Activated CD4-positive, alpha-beta memory T cell treated with anti-CD3 and anti-CD28 coated beads, Interleukin-2, amount 10 ng/mL, durations not matched to agents 7 days and 5 days (primary cell): Measurements from ENCODE around the gene EPHA3. TPM values are rescaled to one million over a fixed set of nuclear protein-coding genes. Genes with fewer than 3 reads are reported as not detected.
"Not testable (repeated sequence)": the region's sequence is repeated elsewhere in the genome, so short reads cannot be mapped to it uniquely, and the experiment has no call there.

Experiments
- CTCF ChIA-PET: fragments of 350-600 bp; sonication (Branson Sonifier 250); formaldehyde crosslinking; loops from one replicate; lab custom pipeline; 2021; ENCODE audit warnings: antibody characterized with exemption, inconsistent platforms; lab: Charles Lee
- POLR2A ChIA-PET: fragments of 350-600 bp; sonication (Branson Sonifier 250); formaldehyde crosslinking; loops from one replicate; lab custom pipeline; 2021; ENCODE audit warnings: antibody characterized with exemption; lab: Charles Lee
- DNase-seq: peaks from one replicate; pipeline ENCODE4 v3.0.0-alpha.2; 2020
- H3K27ac Mint-ChIP-seq: one replicate; pipeline ENCODE4 v1.8.0; 2021; ENCODE audit warnings: mild to moderate bottlenecking, mixed read lengths
- H3K27me3 Mint-ChIP-seq: one replicate; pipeline ENCODE4 v1.8.0; 2021; ENCODE audit warnings: mixed read lengths
- H3K36me3 Mint-ChIP-seq: one replicate; pipeline ENCODE4 v1.8.0; 2021; ENCODE audit warnings: low read depth, mixed read lengths
- H3K4me1 Mint-ChIP-seq: one replicate; pipeline ENCODE4 v1.8.0; 2021; ENCODE audit warnings: mixed read lengths
- H3K4me3 Mint-ChIP-seq: one replicate; pipeline ENCODE4 v1.8.0; 2021; ENCODE audit warnings: mild to moderate bottlenecking, mixed read lengths
- H3K9me3 Mint-ChIP-seq: one replicate; pipeline ENCODE4 v1.8.0; 2021; ENCODE audit warnings: mixed read lengths
- total RNA-seq, 2 experiments: library from RNA; stranded (reverse); gene quantifications; one replicate each; pipeline ENCODE4 v1.2.3, GENCODE V29; 2021

The EPHA3 gene
- total RNA-seq, 2 experiments from 2014 or later, result 0.05 TPM; not detected in 1

DNA sequence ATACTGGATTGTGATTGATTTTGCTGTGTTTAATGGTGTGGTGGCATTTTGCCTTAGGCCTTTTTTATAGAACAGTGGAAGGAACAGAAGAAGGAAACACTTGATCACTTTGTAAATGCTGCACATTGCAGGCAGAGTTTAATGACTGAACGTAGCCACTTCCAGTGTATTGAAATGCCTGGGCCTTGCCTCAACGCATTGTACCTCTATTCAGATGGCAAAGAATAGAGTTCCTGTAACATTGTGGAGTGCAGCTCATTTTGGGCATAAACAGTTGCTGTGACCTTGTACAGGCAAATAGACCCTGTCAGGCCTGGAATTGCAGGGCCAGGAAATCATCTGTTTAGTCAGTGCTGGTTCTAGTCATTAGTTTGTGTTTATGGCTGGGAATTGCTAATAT is 225.0 kb downstream of the EPHA3 start:
- Mint-ChIP-seq H3K4me1 (no peaks in the 10 kb centered on the region), H3K36me3 (no peaks in the 10 kb centered on the region), H3K4me3 (no peak overlapping the region), H3K27ac (no peak overlapping the region), H3K9me3 (peaks cover 13% of the 10 kb centered on the region), H3K27me3 (no peaks in the 10 kb centered on the region)
- CTCF ChIA-PET, result no interaction called here
- POLR2A ChIA-PET, result no interaction called here
- no peak for DNase-seq

DNA sequence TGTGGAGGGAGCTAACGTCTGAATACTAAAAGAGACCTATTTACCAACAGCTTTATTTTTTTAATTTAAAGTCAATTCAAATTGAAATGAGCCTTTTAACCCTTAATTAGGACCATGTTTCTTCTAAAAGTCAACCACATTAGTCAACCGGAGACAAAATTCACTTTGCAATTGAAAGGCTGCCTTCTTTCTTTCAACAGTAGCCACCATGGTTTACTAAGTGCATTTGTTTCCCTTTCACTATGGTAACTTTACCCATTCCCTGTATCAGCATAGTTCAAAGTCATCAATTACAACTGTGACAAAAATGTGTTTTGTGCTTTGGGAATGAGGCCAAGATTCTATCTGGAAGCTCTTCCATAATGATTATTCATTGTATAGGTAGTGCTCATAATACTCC is 225.4 kb downstream of the EPHA3 start:
- POLR2A ChIA-PET, result no interaction called here
- no peak for DNase-seq
- H3K27me3 Mint-ChIP-seq, result no peaks in the 10 kb centered on the region
- no peak overlapping the region for H3K27ac Mint-ChIP-seq
- no peaks in the 10 kb centered on the region for H3K4me1 Mint-ChIP-seq
- CTCF ChIA-PET, result no interaction called here
- H3K36me3 Mint-ChIP-seq, result no peaks in the 10 kb centered on the region
- H3K4me3 Mint-ChIP-seq, result no peak overlapping the region
- peaks cover 13% of the 10 kb centered on the region for H3K9me3 Mint-ChIP-seq

- Mint-ChIP-seq H3K4me1 (no peaks in the 10 kb centered on the region), H3K4me3 (no peak overlapping the region), H3K36me3 (no peaks in the 10 kb centered on the region), H3K9me3 (peaks cover 7% of the 10 kb centered on the region), H3K27me3 (no peaks in the 10 kb centered on the region), H3K27ac (no peak overlapping the region)
- no peak for DNase-seq
- ChIA-PET CTCF (no interaction called here), POLR2A (no interaction called here)
Measured at GRCh38 chr3:89335693-89336092, 228.3 kb downstream of the EPHA3 start.

GRCh38 chr3:89340408-89340807 is 233.0 kb downstream of the EPHA3 start:
- DNase-seq, result no peak
- POLR2A ChIA-PET, result no interaction called here
- Mint-ChIP-seq H3K4me1 (no peaks in the 10 kb centered on the region), H3K27ac (no peak overlapping the region), H3K36me3 (no peaks in the 10 kb centered on the region), H3K27me3 (no peaks in the 10 kb centered on the region), H3K9me3 (no peaks in the 10 kb centered on the region), H3K4me3 (no peak overlapping the region)
- CTCF ChIA-PET, result no interaction called here

- CTCF ChIA-PET, result no interaction called here
- POLR2A ChIA-PET, result no interaction called here
- no peak overlapping the region for H3K27ac Mint-ChIP-seq
- no peaks in the 10 kb centered on the region for H3K36me3 Mint-ChIP-seq
- no peaks in the 10 kb centered on the region for H3K9me3 Mint-ChIP-seq
- DNase-seq, result no peak
- H3K27me3 Mint-ChIP-seq, result no peaks in the 10 kb centered on the region
- no peak overlapping the region for H3K4me3 Mint-ChIP-seq
- no peaks in the 10 kb centered on the region for H3K4me1 Mint-ChIP-seq
Measured at GRCh38 chr3:89344076-89344475, 236.7 kb downstream of the EPHA3 start.

GRCh38 chr3:89350935-89351334 is 243.5 kb downstream of the EPHA3 start:
- H3K9me3 Mint-ChIP-seq, CTCF ChIA-PET, DNase-seq, H3K4me1 Mint-ChIP-seq, H3K36me3 Mint-ChIP-seq, POLR2A ChIA-PET, H3K27ac Mint-ChIP-seq, H3K4me3 Mint-ChIP-seq, H3K27me3 Mint-ChIP-seq: not testable (repeated sequence)

GRCh38 chr3:89353465-89353864 is 246.0 kb downstream of the EPHA3 start:
- peaks cover 7% of the 10 kb centered on the region for H3K9me3 Mint-ChIP-seq
- H3K27ac Mint-ChIP-seq, result no peak overlapping the region
- H3K27me3 Mint-ChIP-seq, result no peaks in the 10 kb centered on the region
- H3K4me1 Mint-ChIP-seq, result no peaks in the 10 kb centered on the region
- CTCF ChIA-PET, result no interaction called here
- DNase-seq, result no peak
- H3K4me3 Mint-ChIP-seq, result no peak overlapping the region
- POLR2A ChIA-PET, result no interaction called here
- no peaks in the 10 kb centered on the region for H3K36me3 Mint-ChIP-seq

DNA sequence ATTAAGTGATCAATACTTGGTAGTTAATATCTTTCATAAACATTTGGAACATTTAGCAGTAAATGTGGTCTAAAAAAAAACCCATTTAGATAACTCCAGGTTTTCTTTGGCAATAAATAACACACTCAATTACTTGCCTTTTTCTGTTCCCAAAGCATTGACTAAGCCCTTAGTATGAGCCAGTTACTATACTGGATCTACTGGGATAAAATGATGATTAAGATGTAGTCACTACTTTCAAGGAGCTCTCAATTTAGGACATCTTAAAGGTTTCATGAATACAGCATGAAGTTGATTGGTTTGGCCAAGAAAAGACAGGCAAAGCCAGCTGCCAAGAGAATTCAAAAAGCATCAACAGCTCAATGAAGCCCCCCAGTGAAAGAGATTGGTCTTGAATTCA is 250.9 kb downstream of the EPHA3 start:
- Mint-ChIP-seq H3K27ac (no peak overlapping the region), H3K4me3 (no peak overlapping the region), H3K36me3 (no peaks in the 10 kb centered on the region), H3K27me3 (no peaks in the 10 kb centered on the region), H3K9me3 (peaks cover 5% of the 10 kb centered on the region), H3K4me1 (no peaks in the 10 kb centered on the region)
- ChIA-PET CTCF (no interaction called here), POLR2A (no interaction called here)
- no peak for DNase-seq

DNA sequence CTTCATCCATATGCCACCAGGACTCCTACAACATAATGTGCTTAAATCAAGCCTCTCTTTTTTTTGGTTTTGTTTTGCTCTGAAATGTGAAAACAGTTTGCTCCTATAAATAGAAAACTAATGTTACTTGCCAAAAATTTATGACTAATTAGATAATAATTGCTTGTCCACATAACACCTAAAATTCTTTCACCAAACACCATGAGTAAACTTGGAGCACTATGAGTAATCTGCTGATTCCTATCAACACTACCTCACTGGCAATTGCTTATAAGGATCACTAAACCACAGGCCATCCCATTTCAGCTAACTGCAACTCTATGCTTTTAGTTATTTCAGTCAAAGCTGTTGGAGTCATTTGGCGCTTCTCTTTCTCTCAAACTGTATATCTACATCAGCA is 252.7 kb downstream of the EPHA3 start:
- Mint-ChIP-seq H3K27me3 (no peaks in the 10 kb centered on the region), H3K9me3 (peaks cover 2% of the 10 kb centered on the region), H3K27ac (no peak overlapping the region), H3K36me3 (no peaks in the 10 kb centered on the region), H3K4me3 (no peak overlapping the region), H3K4me1 (no peaks in the 10 kb centered on the region)
- POLR2A ChIA-PET, result no interaction called here
- CTCF ChIA-PET, result no interaction called here
- no peak for DNase-seq

GRCh38 chr3:89362496-89362895 is 255.1 kb downstream of the EPHA3 start:
- no peaks in the 10 kb centered on the region for H3K36me3 Mint-ChIP-seq
- POLR2A ChIA-PET, result no interaction called here
- no peak overlapping the region for H3K4me3 Mint-ChIP-seq
- CTCF ChIA-PET, result no interaction called here
- H3K27ac Mint-ChIP-seq, result no peak overlapping the region
- no peaks in the 10 kb centered on the region for H3K27me3 Mint-ChIP-seq
- no peak for DNase-seq
- H3K9me3 Mint-ChIP-seq, result peaks cover 3% of the 10 kb centered on the region
- H3K4me1 Mint-ChIP-seq, result no peaks in the 10 kb centered on the region

- peaks cover 3% of the 10 kb centered on the region for H3K9me3 Mint-ChIP-seq
- no peak overlapping the region for H3K27ac Mint-ChIP-seq
- no peaks in the 10 kb centered on the region for H3K36me3 Mint-ChIP-seq
- H3K4me3 Mint-ChIP-seq, result no peak overlapping the region
- no peak for DNase-seq
- H3K4me1 Mint-ChIP-seq, result no peaks in the 10 kb centered on the region
- H3K27me3 Mint-ChIP-seq, result no peaks in the 10 kb centered on the region
- ChIA-PET CTCF (no interaction called here), POLR2A (no interaction called here)
Measured at GRCh38 chr3:89363171-89363570, 255.8 kb downstream of the EPHA3 start.

DNA sequence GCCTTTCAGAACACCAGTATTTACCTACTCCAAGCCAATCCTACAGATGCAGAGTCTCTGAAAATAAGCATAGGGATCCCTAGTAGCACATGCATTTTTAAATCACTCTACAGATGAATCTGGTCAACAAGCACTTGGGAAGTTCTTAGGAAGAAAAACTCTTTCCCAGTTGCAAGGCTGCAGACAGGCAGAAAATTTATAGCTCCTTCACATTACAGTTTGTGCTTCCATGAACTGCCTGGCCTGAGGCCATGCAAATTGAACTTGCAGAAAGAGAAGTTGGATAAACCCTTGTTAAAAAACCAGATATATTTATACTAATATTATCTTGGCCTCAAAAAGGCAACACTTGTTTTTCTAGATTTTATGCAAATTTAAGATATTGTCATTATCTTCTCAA is 256.9 kb downstream of the EPHA3 start:
- Mint-ChIP-seq H3K4me3 (no peak overlapping the region), H3K9me3 (peaks cover 3% of the 10 kb centered on the region), H3K4me1 (no peaks in the 10 kb centered on the region), H3K27me3 (no peaks in the 10 kb centered on the region), H3K36me3 (no peaks in the 10 kb centered on the region), H3K27ac (no peak overlapping the region)
- DNase-seq, result no peak
- CTCF ChIA-PET, result no interaction called here
- POLR2A ChIA-PET, result no interaction called here

DNA sequence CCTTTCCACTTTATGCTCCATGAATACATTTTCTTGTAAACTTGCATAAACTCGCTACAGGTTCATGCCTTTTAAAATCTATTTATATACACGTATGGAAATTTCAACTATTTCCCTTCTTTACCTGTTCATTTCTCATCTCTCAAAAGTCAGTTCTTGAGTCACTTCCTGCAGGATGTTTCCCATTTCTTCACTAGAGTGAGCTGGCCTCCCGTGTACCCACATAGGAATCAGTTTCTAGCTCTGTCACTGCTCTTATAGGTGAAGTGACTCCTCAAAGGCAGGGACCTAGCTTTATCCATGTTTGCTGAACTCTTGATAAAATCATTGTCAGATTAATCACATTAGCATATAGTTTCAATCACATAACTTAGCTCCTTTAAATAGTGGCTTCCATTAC is 259.7 kb downstream of the EPHA3 start:
- Mint-ChIP-seq H3K4me3 (no peak overlapping the region), H3K27ac (no peak overlapping the region), H3K4me1 (no peaks in the 10 kb centered on the region), H3K9me3 (peaks cover 3% of the 10 kb centered on the region), H3K36me3 (no peaks in the 10 kb centered on the region), H3K27me3 (no peaks in the 10 kb centered on the region)
- no peak for DNase-seq
- ChIA-PET CTCF (no interaction called here), POLR2A (no interaction called here)

- H3K27ac Mint-ChIP-seq, result no peak overlapping the region
- no peak overlapping the region for H3K4me3 Mint-ChIP-seq
- H3K36me3 Mint-ChIP-seq, result no peaks in the 10 kb centered on the region
- no peaks in the 10 kb centered on the region for H3K4me1 Mint-ChIP-seq
- CTCF ChIA-PET, result no interaction called here
- H3K9me3 Mint-ChIP-seq, result peaks cover 3% of the 10 kb centered on the region
- POLR2A ChIA-PET, result no interaction called here
- no peak for DNase-seq
- no peaks in the 10 kb centered on the region for H3K27me3 Mint-ChIP-seq
Measured at GRCh38 chr3:89368846-89369245, 261.4 kb downstream of the EPHA3 start.

DNA sequence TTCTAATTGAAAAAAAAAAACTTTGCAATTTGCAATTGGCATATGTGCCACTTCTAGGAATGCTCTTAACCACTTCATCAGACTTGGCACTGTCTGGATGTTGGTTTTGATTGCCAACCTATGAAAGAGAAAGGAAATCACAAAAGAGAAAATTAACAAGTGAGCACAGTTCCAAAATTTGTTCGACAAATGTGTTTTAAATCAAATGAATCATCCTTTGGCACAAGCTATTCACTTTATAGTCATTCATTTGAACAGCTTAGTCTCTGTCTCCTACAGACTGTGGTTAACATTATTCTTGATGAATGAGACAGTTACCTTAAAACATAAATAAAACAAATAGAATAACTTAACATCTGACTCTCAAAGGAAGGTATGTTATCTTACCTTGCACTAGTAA is 265.0 kb downstream of the EPHA3 start:
- Mint-ChIP-seq H3K27ac (no peak overlapping the region), H3K4me1 (no peaks in the 10 kb centered on the region), H3K9me3 (peaks cover 3% of the 10 kb centered on the region), H3K36me3 (no peaks in the 10 kb centered on the region), H3K4me3 (no peak overlapping the region), H3K27me3 (no peaks in the 10 kb centered on the region)
- POLR2A ChIA-PET, result no interaction called here
- DNase-seq, result no peak
- CTCF ChIA-PET, result no interaction called here
